ENCODE results near the gene ATP10B.

Gene ATP10B

DNA sequence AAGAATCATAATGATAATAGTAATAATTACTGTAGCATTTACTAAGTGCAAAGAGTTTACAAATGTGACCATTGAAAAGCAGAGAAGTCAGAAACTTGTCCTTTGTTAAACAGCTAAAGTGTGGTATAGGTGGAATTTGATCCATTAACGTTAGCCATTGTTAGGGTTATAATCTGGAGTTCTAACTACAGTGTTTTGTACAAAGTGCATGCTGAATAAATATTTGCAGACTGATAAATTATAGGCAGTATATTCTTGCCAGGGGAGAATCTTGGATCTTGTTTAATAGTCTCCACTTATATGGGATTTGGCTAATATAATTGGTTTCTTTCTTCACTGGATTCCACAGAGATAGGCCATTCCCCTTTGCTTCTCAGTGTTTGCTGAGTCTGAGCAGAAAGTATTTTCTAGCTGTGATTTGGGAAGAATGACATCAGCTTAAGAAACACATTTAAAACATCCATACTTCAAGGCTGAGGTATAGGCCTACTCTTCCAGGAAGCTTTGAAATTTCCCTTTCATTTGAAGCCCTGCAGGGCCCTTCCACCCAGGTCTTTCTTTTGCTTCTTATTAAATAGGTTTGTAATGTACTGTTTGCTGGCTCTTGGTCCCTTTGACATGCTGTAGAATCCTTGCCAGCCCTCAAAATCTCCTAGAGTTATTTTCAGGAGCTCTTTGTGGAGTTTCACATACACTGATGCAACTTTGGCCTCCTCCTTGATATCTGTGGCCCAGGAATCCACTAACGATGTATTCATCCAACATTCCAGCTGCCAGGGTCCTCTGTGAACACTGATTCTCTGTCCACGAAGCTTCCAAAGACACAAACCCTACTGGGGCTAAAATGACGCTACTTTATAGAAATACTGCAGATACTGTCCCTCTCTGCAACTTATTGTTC lies 51.4 kb downstream of the ATP10B start:
- Histone ChIP-seq H3K4me2 (ENCODE audit: low read length, poor library complexity, severe bottlenecking) (no peak overlapping the region), H4K8ac (ENCODE audit: low read length) (no peak overlapping the region), H2AFZ (ENCODE audit: low read depth, low read length) (no peak overlapping the region), H2BK15ac (ENCODE audit: low read depth, poor library complexity, severe bottlenecking) (no peak overlapping the region), H3K79me1 (replicated peaks; ENCODE audit: low read length, poor library complexity, severe bottlenecking) (no peaks in the 10 kb centered on the region), H2BK120ac (ENCODE audit: low read depth, low read length) (no peak overlapping the region), H3K4me1 (ENCODE audit: control insufficient read depth, insufficient read depth, low read depth, low read length) (no peaks in the 10 kb centered on the region), H2BK12ac (ENCODE audit: low read length in 2 of 2) (no peak overlapping the region), H3K27ac (ENCODE audit: low read length, poor library complexity, severe bottlenecking) (no peak overlapping the region), H3K4ac (ENCODE audit: low read depth in 1 of 2, low read length in 2 of 2) (no peak overlapping the region), H3K23ac (ENCODE audit: low read length in 2 of 2) (no peak overlapping the region), H3K9ac (ENCODE audit: low read length) (no peak overlapping the region), H3K27me3 (ENCODE audit: control insufficient read depth in 1 of 2, insufficient read depth in 1 of 2, low read length in 2 of 2) (no peaks in the 10 kb centered on the region), H2AK5ac (ENCODE audit: low read length, severe bottlenecking) (no peak overlapping the region), H3K14ac (ENCODE audit: low read length in 2 of 2) (no peak overlapping the region), H3K9me3 (ENCODE audit: control insufficient read depth, low read length) (no peaks in the 10 kb centered on the region), H2BK5ac (ENCODE audit: low read depth, low read length, poor library complexity, severe bottlenecking) (no peak overlapping the region), H3K4me3 (ENCODE audit: insufficient read depth in 1 of 2, low read depth in 1 of 2, low read length in 2 of 2) (no peak overlapping the region), H4K91ac (ENCODE audit: low read length) (no peak overlapping the region), H3K18ac (ENCODE audit: low read depth in 1 of 2, low read length in 2 of 2) (no peak overlapping the region), H3K36me3 (ENCODE audit: control insufficient read depth in 1 of 2, insufficient read depth in 2 of 2, low read depth in 1 of 2, low read length in 2 of 2) (no peaks in the 10 kb centered on the region)
- DNase-seq, result no peak
- WGBS, result 59% methylated on average over 4 of the region's 4 CpGs

DNA sequence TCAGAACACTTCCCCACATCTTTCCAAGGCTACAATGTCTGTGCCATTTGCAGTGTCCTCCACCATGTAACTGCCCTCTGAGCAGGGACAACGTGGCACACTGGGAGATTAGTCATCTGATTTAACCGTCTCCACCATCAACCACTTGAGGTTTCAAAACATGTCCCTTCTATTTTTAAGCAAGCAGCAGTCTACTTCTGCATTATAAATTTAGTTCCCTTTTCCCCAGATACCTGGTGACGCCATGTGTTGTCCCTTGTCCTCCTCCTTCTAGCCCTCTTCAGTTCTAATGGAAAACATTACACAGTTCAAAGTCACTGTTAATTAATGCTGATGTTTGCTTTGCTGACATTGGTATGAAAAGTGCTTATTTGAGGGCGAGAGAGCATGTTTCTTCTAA lies 52.8 kb downstream of the ATP10B start:
- no peaks in the 10 kb centered on the region for H3K36me3 ChIP-seq (ENCODE audit: control insufficient read depth in 1 of 2, insufficient read depth in 2 of 2, low read depth in 1 of 2, low read length in 2 of 2)
- H3K4ac ChIP-seq (ENCODE audit: low read depth in 1 of 2, low read length in 2 of 2), result no peak overlapping the region
- no peak overlapping the region for H3K4me2 ChIP-seq (ENCODE audit: low read length, poor library complexity, severe bottlenecking)
- H2BK120ac ChIP-seq (ENCODE audit: low read depth, low read length), result no peak overlapping the region
- no peak overlapping the region for H2AK5ac ChIP-seq (ENCODE audit: low read length, severe bottlenecking)
- no peak overlapping the region for H2BK5ac ChIP-seq (ENCODE audit: low read depth, low read length, poor library complexity, severe bottlenecking)
- WGBS, result 53% methylated on average over 2 of the region's 4 CpGs
- no peaks in the 10 kb centered on the region for H3K79me1 ChIP-seq (replicated peaks; ENCODE audit: low read length, poor library complexity, severe bottlenecking)
- no peak overlapping the region for H3K14ac ChIP-seq (ENCODE audit: low read length in 2 of 2)
- H3K27ac ChIP-seq (ENCODE audit: low read length, poor library complexity, severe bottlenecking), result no peak overlapping the region
- no peaks in the 10 kb centered on the region for H3K27me3 ChIP-seq (ENCODE audit: control insufficient read depth in 1 of 2, insufficient read depth in 1 of 2, low read length in 2 of 2)
- H2BK12ac ChIP-seq (ENCODE audit: low read length in 2 of 2), result no peak overlapping the region
- H2BK15ac ChIP-seq (ENCODE audit: low read depth, poor library complexity, severe bottlenecking), result no peak overlapping the region
- H3K23ac ChIP-seq (ENCODE audit: low read length in 2 of 2), result no peak overlapping the region
- DNase-seq, result no peak
- no peak overlapping the region for H4K91ac ChIP-seq (ENCODE audit: low read length)
- H3K4me1 ChIP-seq (ENCODE audit: control insufficient read depth, insufficient read depth, low read depth, low read length), result no peaks in the 10 kb centered on the region
- H2AFZ ChIP-seq (ENCODE audit: low read depth, low read length), result no peak overlapping the region
- no peak overlapping the region for H3K18ac ChIP-seq (ENCODE audit: low read depth in 1 of 2, low read length in 2 of 2)
- no peak overlapping the region for H4K8ac ChIP-seq (ENCODE audit: low read length)
- no peaks in the 10 kb centered on the region for H3K9me3 ChIP-seq (ENCODE audit: control insufficient read depth, low read length)
- no peak overlapping the region for H3K4me3 ChIP-seq (ENCODE audit: insufficient read depth in 1 of 2, low read depth in 1 of 2, low read length in 2 of 2)
- no peak overlapping the region for H3K9ac ChIP-seq (ENCODE audit: low read length)

GRCh38 chr5:160797020-160797419 lies 55.0 kb downstream of the ATP10B start:
- no peak overlapping the region for H4K91ac ChIP-seq (ENCODE audit: low read length)
- no peaks in the 10 kb centered on the region for H3K79me1 ChIP-seq (replicated peaks; ENCODE audit: low read length, poor library complexity, severe bottlenecking)
- no peak overlapping the region for H3K14ac ChIP-seq (ENCODE audit: low read length in 2 of 2)
- H3K4me2 ChIP-seq (ENCODE audit: low read length, poor library complexity, severe bottlenecking), result no peak overlapping the region
- H3K9ac ChIP-seq (ENCODE audit: low read length), result no peak overlapping the region
- H2BK15ac ChIP-seq (ENCODE audit: low read depth, poor library complexity, severe bottlenecking), result no peak overlapping the region
- no peaks in the 10 kb centered on the region for H3K9me3 ChIP-seq (ENCODE audit: control insufficient read depth, low read length)
- 38% methylated on average over 4 of the region's 4 CpGs for WGBS
- H3K4me3 ChIP-seq (ENCODE audit: insufficient read depth in 1 of 2, low read depth in 1 of 2, low read length in 2 of 2), result no peak overlapping the region
- H2BK5ac ChIP-seq (ENCODE audit: low read depth, low read length, poor library complexity, severe bottlenecking), result no peak overlapping the region
- H3K4ac ChIP-seq (ENCODE audit: low read depth in 1 of 2, low read length in 2 of 2), result no peak overlapping the region
- H4K8ac ChIP-seq (ENCODE audit: low read length), result no peak overlapping the region
- H3K4me1 ChIP-seq (ENCODE audit: control insufficient read depth, insufficient read depth, low read depth, low read length), result no peaks in the 10 kb centered on the region
- H2AFZ ChIP-seq (ENCODE audit: low read depth, low read length), result no peak overlapping the region
- H2AK5ac ChIP-seq (ENCODE audit: low read length, severe bottlenecking), result no peak overlapping the region
- no peak overlapping the region for H3K23ac ChIP-seq (ENCODE audit: low read length in 2 of 2)
- H2BK120ac ChIP-seq (ENCODE audit: low read depth, low read length), result no peak overlapping the region
- no peak for DNase-seq
- no peak overlapping the region for H3K27ac ChIP-seq (ENCODE audit: low read length, poor library complexity, severe bottlenecking)
- no peak overlapping the region for H3K18ac ChIP-seq (ENCODE audit: low read depth in 1 of 2, low read length in 2 of 2)
- no peaks in the 10 kb centered on the region for H3K36me3 ChIP-seq (ENCODE audit: control insufficient read depth in 1 of 2, insufficient read depth in 2 of 2, low read depth in 1 of 2, low read length in 2 of 2)
- no peak overlapping the region for H2BK12ac ChIP-seq (ENCODE audit: low read length in 2 of 2)
- H3K27me3 ChIP-seq (ENCODE audit: control insufficient read depth in 1 of 2, insufficient read depth in 1 of 2, low read length in 2 of 2), result no peaks in the 10 kb centered on the region

GRCh38 chr5:160793530-160793899 lies 58.5 kb downstream of the ATP10B start:
- no peak for DNase-seq
- Histone ChIP-seq H2BK120ac (ENCODE audit: low read depth, low read length) (no peak overlapping the region), H2AK5ac (ENCODE audit: low read length, severe bottlenecking) (no peak overlapping the region), H3K23ac (ENCODE audit: low read length in 2 of 2) (no peak overlapping the region), H4K8ac (ENCODE audit: low read length) (no peak overlapping the region), H3K9ac (ENCODE audit: low read length) (no peak overlapping the region), H2BK15ac (ENCODE audit: low read depth, poor library complexity, severe bottlenecking) (no peak overlapping the region), H3K79me1 (replicated peaks; ENCODE audit: low read length, poor library complexity, severe bottlenecking) (no peaks in the 10 kb centered on the region), H3K27me3 (ENCODE audit: control insufficient read depth in 1 of 2, insufficient read depth in 1 of 2, low read length in 2 of 2) (no peaks in the 10 kb centered on the region), H3K4ac (ENCODE audit: low read depth in 1 of 2, low read length in 2 of 2) (no peak overlapping the region), H3K14ac (ENCODE audit: low read length in 2 of 2) (no peak overlapping the region), H3K27ac (ENCODE audit: low read length, poor library complexity, severe bottlenecking) (no peak overlapping the region), H3K4me2 (ENCODE audit: low read length, poor library complexity, severe bottlenecking) (no peak overlapping the region), H4K91ac (ENCODE audit: low read length) (no peak overlapping the region), H3K4me1 (ENCODE audit: control insufficient read depth, insufficient read depth, low read depth, low read length) (no peaks in the 10 kb centered on the region), H3K36me3 (ENCODE audit: control insufficient read depth in 1 of 2, insufficient read depth in 2 of 2, low read depth in 1 of 2, low read length in 2 of 2) (no peaks in the 10 kb centered on the region), H2BK5ac (ENCODE audit: low read depth, low read length, poor library complexity, severe bottlenecking) (no peak overlapping the region), H3K4me3 (ENCODE audit: insufficient read depth in 1 of 2, low read depth in 1 of 2, low read length in 2 of 2) (no peak overlapping the region), H3K9me3 (ENCODE audit: control insufficient read depth, low read length) (no peaks in the 10 kb centered on the region), H2BK12ac (ENCODE audit: low read length in 2 of 2) (no peak overlapping the region), H3K18ac (ENCODE audit: low read depth in 1 of 2, low read length in 2 of 2) (no peak overlapping the region), H2AFZ (ENCODE audit: low read depth, low read length) (no peak overlapping the region)
- WGBS, result 100% methylated on average over 2 of the region's 2 CpGs

All from mesenchymal stem cell (in vitro differentiated cells and primary cell).